ENCODE data around the gene PFDN5.

PFDN5 gene

GRCh38 chr12:53274445-53274844 lies 20.9 kb upstream of the PFDN5 start:
- H3K4me3 ChIP-seq (ENCODE audit: low read length): no peak overlapping the region
- TF ChIP-seq, protein P1, sequence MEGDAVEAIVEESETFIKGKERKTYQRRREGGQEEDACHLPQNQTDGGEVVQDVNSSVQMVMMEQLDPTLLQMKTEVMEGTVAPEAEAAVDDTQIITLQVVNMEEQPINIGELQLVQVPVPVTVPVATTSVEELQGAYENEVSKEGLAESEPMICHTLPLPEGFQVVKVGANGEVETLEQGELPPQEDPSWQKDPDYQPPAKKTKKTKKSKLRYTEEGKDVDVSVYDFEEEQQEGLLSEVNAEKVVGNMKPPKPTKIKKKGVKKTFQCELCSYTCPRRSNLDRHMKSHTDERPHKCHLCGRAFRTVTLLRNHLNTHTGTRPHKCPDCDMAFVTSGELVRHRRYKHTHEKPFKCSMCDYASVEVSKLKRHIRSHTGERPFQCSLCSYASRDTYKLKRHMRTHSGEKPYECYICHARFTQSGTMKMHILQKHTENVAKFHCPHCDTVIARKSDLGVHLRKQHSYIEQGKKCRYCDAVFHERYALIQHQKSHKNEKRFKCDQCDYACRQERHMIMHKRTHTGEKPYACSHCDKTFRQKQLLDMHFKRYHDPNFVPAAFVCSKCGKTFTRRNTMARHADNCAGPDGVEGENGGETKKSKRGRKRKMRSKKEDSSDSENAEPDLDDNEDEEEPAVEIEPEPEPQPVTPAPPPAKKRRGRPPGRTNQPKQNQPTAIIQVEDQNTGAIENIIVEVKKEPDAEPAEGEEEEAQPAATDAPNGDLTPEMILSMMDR (conservative IDR thresholded peaks at IDR 0.05; ENCODE audit: low read length): no peak
- DNase-seq (ENCODE audit: low read depth): no peak

GRCh38 chr12:53276511-53276910 lies 18.8 kb upstream of the PFDN5 start:
- TF ChIP-seq, protein P1 (conservative IDR thresholded peaks at IDR 0.05; ENCODE audit: low read length): no peak
- no peak overlapping the region for H3K4me3 ChIP-seq (ENCODE audit: low read length)

GRCh38 chr12:53277981-53278380 lies 17.4 kb upstream of the PFDN5 start:
- no peak overlapping the region for H3K4me3 ChIP-seq (ENCODE audit: low read length)
- DNase-seq (ENCODE audit: low read depth): no peak
- TF ChIP-seq, protein P1 (conservative IDR thresholded peaks at IDR 0.05; ENCODE audit: low read length): no peak

More at GRCh38 chr12:53276511-53276910, 18.8 kb upstream of the PFDN5 start:
- no peak for DNase-seq (ENCODE audit: low read depth)

GRCh38 chr12:53279283-53279869 lies 16.0 kb upstream of the PFDN5 start:
- H3K4me3 ChIP-seq (ENCODE audit: low read length): no peak overlapping the region
- no peak for DNase-seq (ENCODE audit: low read depth)
- TF ChIP-seq, protein P1 (conservative IDR thresholded peaks at IDR 0.05; ENCODE audit: low read length): no peak

- TF ChIP-seq, protein P1 (conservative IDR thresholded peaks at IDR 0.05; ENCODE audit: low read length): no peak
- no peak for DNase-seq (ENCODE audit: low read depth)
- H3K4me3 ChIP-seq (ENCODE audit: low read length): no peak overlapping the region
These were observed 15.3 kb upstream of the PFDN5 start for GRCh38 chr12:53279888-53280498.

DNA sequence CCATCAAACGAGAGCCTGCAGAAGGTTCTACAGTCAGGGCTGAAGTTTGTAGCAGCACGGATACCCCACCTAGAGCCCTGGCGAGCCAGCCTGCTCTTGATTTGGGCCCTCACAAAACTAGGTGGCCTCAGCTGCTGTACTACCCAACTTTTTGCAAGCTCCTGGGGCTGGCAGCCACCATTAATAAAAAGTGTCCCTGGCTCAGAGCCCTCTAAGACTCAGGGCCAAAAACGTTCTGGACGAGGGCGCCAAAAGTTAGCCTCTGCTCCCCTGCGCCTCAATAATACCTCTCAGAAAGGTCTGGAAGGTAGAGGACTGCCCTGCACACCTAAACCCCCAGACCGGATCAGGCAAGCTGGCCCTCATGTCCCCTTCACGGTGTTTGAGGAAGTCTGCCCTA lies 8.9 kb upstream of the PFDN5 start:
- H3K4me3 ChIP-seq (ENCODE audit: low read length): no peak overlapping the region
- TF ChIP-seq, protein P1 (conservative IDR thresholded peaks at IDR 0.05; ENCODE audit: low read length): no peak
- no peak for DNase-seq (ENCODE audit: low read depth)

GRCh38 chr12:53287741-53288216 lies 7.6 kb upstream of the PFDN5 start:
- H3K4me3 ChIP-seq (ENCODE audit: low read length): no peak overlapping the region
- DNase-seq (ENCODE audit: low read depth): peak; percentile 61
- TF ChIP-seq, protein P1 (conservative IDR thresholded peaks at IDR 0.05; ENCODE audit: low read length): peak; percentile 75

All from AG10803 (cell line).